Stimulated activated naive CD4-positive, alpha-beta T cell (primary cell): Measurements from ENCODE around the gene PHAF1.

Source experiments
- DNase-seq, 6 experiments: peaks; one replicate each; lab custom pipeline; 2025; lab: John Stamatoyannopoulos, UW

Gene PHAF1

DNA sequence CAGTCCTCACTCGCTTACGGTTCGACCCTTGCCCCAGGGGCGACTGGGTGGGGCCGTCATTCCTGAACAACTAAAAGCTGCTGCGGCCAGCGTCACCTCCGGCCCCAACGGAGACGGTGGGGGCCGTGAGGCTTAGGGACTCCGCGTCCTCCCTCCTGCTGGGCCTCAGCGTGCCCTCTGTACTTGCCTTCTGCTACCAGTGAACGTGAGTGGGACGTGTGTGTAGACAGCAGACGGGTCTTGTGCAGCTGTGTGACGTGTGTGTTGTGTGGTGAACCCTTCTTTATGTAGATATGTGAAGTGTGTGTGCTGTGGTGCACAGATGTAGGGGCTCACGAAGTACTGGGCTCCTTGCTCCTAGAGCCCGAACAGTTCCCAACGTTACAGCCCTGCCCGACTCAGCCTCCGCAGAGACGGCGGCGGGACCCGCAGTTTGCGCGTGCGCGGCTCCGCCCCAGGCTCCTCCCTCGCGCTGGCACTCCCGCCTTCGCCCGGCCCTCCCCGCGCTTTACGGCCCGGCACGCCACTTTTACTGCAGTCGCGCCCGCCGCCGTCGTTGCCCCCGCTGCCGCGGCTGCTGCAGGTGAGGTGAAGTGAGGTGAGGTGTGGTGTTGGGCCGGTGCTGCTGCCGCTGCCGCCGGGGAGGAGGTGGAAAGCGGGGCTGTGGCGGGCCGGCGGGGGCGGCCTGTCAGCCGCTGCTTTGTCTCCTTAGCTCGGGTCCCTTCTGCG, at the start of gene PHAF1:
Gene PHAF1, plus strand, starts transcription at position 535 of the 729 bp plus-strand sequence. CDS start 235 bp downstream, outside the sequence.
- peak; percentile 92 to 97 (median 94) for DNase-seq

- no peak for DNase-seq
Measured at GRCh38 chr16:67063008-67063407, 46.7 kb upstream of the PHAF1 start.

DNA sequence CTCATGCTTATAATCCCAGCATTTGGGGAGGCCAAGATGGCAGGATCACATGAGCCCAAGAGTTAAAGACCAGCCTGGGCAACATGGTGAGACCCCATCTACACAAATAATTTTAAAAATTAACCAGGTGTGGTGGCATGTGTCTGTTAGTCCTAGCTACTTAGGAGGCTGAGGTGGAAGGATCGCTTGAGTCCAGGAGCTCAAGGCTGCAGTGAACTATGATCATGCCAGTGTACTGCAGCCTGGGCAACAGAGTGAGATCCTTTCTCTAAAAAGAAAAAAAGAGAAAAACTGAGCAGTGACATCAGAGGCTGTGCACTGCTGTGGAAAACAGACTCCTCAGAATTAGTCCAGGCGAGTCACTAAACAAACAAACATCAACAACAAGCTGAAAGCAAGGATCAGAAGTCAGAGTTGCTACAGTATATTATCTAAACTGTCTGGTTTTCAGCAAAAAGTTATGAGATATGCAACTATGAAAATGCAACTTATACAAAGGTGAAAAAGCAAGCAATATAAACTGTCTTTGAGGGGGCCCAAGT, 41.5 kb upstream of the PHAF1 start:
- no peak for DNase-seq

DNA sequence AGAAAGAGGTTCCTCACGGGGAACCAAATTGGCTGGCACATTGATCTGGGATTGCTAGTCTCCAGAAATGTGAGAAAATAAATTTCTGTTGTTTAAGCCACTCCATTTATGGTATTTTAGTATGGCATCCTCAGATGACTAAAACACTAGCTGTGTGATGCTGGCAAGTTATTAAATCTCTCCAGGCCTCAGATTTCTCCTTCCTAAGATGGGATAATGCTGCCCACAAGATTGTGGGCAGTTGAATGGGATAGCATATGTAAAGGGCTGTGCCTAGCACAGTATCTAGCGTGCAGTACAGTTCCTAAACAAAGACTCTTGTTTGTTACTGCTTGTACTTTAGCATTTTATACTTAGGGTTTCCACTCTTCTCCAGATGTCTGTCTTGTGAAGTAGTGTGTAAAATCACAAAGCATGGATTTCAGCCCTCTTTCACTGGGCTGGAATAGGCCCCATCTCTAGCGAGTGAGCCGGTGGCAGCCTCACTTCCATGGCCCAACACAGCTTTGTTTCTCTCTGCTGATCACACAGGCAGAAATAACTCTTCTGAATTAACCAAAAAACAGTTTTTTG, 38.2 kb upstream of the PHAF1 start:
- no peak for DNase-seq

DNA sequence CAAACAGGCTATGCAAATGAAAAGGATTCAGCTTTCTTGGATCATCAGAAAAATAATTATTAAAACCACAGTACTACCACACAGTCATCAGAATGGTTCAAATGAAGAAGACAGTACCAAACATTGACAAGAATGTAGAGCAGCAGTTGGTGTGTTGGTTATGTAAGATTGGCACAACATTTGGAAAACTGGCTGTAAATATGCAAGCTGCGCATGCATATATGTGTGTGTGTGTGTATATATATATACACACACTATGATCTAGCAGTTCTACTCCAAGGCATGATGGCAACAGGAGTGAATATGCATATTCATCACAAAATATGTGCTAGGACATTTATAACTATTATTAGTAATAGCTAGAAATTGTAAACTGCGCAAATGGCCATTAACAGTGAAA, 34.4 kb upstream of the PHAF1 start:
- DNase-seq = no peak

GRCh38 chr16:67077871-67078270, 31.9 kb upstream of the PHAF1 start:
- DNase-seq = no peak

- no peak for DNase-seq
Measured at GRCh38 chr16:67082100-67082499, 27.6 kb upstream of the PHAF1 start.

GRCh38 chr16:67082891-67083290, 26.9 kb upstream of the PHAF1 start:
- DNase-seq = no peak

GRCh38 chr16:67084345-67085028, 25.3 kb upstream of the PHAF1 start:
- no peak for DNase-seq

GRCh38 chr16:67086822-67087221, 22.9 kb upstream of the PHAF1 start:
- DNase-seq = no peak

GRCh38 chr16:67087291-67087690, 22.4 kb upstream of the PHAF1 start:
- no peak for DNase-seq

DNA sequence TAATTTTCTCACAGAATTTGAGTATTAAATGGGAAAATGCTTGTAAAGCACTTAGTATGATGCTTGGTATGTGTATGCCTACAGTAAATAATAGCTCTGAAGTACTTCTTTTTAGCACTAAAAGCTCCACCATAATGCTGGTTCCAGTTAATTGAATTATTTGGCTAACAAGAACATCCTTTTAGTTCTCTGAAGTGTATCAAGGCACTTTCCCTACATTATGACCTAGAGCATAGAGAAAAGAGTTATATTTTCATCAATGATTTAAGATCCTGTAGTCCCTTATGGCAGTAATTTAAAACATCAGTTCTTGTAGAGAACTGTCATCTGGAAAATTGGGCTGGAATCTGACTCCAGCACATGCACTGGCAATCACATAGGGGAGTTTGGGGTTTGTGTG, 21.9 kb upstream of the PHAF1 start:
- no peak for DNase-seq

DNA sequence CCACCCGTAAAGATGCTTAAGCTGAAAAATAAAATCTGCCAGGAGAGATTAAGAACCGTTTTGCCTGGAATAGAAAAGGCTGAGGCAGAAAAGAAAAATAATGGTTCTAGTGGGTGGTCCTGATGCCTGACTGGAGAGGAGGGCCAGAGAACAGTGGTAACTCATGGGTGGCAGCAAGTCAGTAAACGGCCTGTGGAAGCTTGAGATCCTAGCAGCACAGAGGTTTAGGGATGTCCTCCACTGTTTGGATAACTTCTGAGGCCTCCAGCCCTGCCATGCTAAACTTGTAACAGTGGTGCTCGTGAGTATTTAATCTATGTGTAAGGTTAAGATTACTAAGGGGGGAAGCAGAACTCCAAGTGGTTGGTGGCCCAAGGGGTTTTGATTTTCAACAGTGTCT, 21.2 kb upstream of the PHAF1 start:
- no peak for DNase-seq

- no peak for DNase-seq
Measured at GRCh38 chr16:67089101-67089500, 20.6 kb upstream of the PHAF1 start.

GRCh38 chr16:67091906-67092566, 17.7 kb upstream of the PHAF1 start:
- no peak for DNase-seq

DNA sequence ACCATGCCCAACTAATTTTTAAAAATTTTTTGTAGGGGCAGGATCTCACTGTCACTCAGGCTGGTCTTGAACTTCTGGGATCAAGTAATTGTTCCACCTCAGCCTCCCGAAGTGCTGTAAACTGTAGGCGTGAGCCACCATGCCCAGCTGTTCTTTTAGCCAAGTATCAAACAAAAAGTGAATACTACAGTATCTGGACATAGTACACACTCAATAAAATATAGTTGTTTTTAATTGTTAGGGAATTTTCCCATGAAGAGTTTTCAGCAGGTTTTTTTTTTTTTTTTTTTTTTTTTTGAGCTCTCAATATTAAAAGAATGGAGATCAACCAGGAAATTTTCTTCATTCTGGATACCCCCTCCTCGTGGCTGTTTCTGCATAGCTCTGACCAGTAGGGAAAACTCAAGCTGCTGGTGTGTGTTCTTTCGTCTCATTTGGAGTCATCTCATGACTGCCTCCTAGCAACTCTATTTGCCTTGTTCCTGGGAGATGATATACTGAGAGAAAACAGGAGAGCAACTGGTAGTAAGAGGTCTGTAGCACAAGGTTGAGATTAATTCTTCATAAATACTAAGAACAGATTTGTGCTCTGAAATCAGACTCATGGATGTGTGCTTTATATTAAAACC, 16.5 kb upstream of the PHAF1 start:
- no peak for DNase-seq

DNA sequence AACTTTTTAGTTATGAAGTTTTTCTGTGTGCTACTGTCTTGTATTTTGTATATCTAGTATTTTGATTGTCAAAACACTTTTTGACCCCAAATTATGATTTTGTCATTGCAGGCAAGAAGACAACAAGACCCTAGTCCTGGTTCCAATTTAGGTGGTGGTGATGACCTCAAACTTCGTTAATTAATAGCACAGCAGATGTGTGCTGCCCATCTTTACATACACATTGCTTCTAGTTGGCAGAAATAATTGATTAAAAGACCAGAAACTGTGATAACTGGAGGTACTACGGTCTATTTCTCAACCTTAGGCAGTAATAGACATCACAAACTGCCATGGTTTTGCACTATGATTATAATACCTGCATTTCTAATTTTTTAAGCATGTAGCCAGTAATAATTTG, 11.1 kb upstream of the PHAF1 start:
- DNase-seq = no peak

- peak in 3 of 6 experiments; percentile 6 to 18 (median 11) for DNase-seq
Measured at GRCh38 chr16:67100569-67101310, 9.0 kb upstream of the PHAF1 start.

GRCh38 chr16:67101311-67102082, 8.2 kb upstream of the PHAF1 start:
- no peak for DNase-seq

DNA sequence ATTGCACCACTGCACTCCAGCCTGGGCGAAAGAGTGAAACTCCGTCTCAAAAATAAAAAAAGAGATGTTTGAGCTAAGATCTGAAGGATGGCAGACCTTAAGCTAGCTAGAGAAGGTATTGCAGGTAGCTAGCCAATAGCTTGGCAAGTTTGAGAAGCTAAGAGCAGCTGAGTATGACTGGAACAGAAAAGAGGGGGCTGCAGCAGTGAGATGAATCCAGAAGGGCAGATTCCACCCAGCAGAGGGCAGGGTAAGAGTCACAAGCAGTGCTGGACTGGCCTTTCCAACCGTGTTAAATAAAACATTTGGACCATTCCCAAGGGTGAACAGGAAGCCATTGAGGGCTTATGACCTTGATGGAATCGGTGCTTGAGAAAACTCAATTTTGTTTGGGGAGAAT, 5.7 kb upstream of the PHAF1 start:
- DNase-seq = no peak
